ENCODE results near the gene BUB1B. TPM values are rescaled to one million over a fixed set of nuclear protein-coding genes. Genes with fewer than 3 reads are reported as not detected.

BUB1B gene
- polyA plus RNA-seq, 1 donor from 2014 or later = 50.0 TPM

DNA sequence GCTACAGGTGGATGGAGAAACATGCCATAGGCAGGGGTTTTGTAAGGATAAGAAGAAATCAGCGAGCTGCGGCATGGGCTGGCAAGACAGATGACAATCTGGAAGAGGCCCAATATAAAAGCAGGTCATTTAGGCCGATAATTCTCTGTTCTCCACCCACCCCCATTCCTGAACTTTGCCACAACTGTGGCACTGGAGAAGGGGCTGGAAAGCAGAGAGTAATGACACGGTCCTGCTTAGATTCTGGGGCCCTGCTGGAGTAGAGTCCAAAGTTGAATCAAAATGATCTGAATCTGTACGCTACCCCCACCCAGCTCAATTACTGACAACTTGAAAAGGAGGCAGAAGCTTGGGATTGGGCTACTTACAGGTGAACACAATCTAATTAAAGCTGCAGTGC lies 18.4 kb upstream of the BUB1B start:
- H2AFZ ChIP-seq (ENCODE audit: low read depth, low read length) = no peak overlapping the region
- H3K79me2 ChIP-seq (replicated peaks; ENCODE audit: insufficient read depth, low read length) = no peaks in the 10 kb centered on the region
- no peak overlapping the region for H3K4me2 ChIP-seq (ENCODE audit: low read length)
- H3K9me3 ChIP-seq (ENCODE audit: low read length) = no peaks in the 10 kb centered on the region
- no peaks in the 10 kb centered on the region for H3K27me3 ChIP-seq (ENCODE audit: insufficient read depth, low read depth, low read length)
- no peaks in the 10 kb centered on the region for H3F3A ChIP-seq (ENCODE audit: insufficient read depth, low read length, poor library complexity, severe bottlenecking)
- no peak overlapping the region for H3K27ac ChIP-seq (ENCODE audit: low read length)
- H3K36me3 ChIP-seq (ENCODE audit: insufficient read depth, low read length) = no peaks in the 10 kb centered on the region
- no peak overlapping the region for H3K4me3 ChIP-seq (ENCODE audit: low read length)
- no peak for TF ChIP-seq RAD21 (conservative IDR thresholded peaks at IDR 0.05)
- TF ChIP-seq, protein P1, sequence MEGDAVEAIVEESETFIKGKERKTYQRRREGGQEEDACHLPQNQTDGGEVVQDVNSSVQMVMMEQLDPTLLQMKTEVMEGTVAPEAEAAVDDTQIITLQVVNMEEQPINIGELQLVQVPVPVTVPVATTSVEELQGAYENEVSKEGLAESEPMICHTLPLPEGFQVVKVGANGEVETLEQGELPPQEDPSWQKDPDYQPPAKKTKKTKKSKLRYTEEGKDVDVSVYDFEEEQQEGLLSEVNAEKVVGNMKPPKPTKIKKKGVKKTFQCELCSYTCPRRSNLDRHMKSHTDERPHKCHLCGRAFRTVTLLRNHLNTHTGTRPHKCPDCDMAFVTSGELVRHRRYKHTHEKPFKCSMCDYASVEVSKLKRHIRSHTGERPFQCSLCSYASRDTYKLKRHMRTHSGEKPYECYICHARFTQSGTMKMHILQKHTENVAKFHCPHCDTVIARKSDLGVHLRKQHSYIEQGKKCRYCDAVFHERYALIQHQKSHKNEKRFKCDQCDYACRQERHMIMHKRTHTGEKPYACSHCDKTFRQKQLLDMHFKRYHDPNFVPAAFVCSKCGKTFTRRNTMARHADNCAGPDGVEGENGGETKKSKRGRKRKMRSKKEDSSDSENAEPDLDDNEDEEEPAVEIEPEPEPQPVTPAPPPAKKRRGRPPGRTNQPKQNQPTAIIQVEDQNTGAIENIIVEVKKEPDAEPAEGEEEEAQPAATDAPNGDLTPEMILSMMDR (IDR thresholded peaks at IDR 0.05; ENCODE audit: poor library complexity, severe bottlenecking) = no peak
- TF ChIP-seq, protein P2, sequence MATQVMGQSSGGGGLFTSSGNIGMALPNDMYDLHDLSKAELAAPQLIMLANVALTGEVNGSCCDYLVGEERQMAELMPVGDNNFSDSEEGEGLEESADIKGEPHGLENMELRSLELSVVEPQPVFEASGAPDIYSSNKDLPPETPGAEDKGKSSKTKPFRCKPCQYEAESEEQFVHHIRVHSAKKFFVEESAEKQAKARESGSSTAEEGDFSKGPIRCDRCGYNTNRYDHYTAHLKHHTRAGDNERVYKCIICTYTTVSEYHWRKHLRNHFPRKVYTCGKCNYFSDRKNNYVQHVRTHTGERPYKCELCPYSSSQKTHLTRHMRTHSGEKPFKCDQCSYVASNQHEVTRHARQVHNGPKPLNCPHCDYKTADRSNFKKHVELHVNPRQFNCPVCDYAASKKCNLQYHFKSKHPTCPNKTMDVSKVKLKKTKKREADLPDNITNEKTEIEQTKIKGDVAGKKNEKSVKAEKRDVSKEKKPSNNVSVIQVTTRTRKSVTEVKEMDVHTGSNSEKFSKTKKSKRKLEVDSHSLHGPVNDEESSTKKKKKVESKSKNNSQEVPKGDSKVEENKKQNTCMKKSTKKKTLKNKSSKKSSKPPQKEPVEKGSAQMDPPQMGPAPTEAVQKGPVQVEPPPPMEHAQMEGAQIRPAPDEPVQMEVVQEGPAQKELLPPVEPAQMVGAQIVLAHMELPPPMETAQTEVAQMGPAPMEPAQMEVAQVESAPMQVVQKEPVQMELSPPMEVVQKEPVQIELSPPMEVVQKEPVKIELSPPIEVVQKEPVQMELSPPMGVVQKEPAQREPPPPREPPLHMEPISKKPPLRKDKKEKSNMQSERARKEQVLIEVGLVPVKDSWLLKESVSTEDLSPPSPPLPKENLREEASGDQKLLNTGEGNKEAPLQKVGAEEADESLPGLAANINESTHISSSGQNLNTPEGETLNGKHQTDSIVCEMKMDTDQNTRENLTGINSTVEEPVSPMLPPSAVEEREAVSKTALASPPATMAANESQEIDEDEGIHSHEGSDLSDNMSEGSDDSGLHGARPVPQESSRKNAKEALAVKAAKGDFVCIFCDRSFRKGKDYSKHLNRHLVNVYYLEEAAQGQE (IDR thresholded peaks at IDR 0.05; ENCODE audit: borderline replicate concordance) = no peak
- TF ChIP-seq EP300 (conservative IDR thresholded peaks at IDR 0.05; ENCODE audit: poor library complexity, severe bottlenecking) = no peak
- TF ChIP-seq SMC3 (conservative IDR thresholded peaks at IDR 0.05; ENCODE audit: poor library complexity) = no peak
- TF ChIP-seq MXI1 (conservative IDR thresholded peaks at IDR 0.05; ENCODE audit: poor library complexity, severe bottlenecking) = no peak
- TF ChIP-seq EZH2 (IDR thresholded peaks at IDR 0.05; ENCODE audit: borderline replicate concordance, insufficient read depth, low read length, poor library complexity, severe bottlenecking) = no peak
- no peak for TF ChIP-seq POLR2AphosphoS5 (IDR thresholded peaks at IDR 0.05)
- TF ChIP-seq TAF1 (IDR thresholded peaks at IDR 0.05; ENCODE audit: low read depth) = no peak
- H4K20me1 ChIP-seq (ENCODE audit: insufficient read depth) = no peaks in the 10 kb centered on the region
- H3K9ac ChIP-seq (ENCODE audit: low read length) = no peak overlapping the region
- H3K9me2 ChIP-seq (ENCODE audit: insufficient read depth, low read length) = no peaks in the 10 kb centered on the region

DNA sequence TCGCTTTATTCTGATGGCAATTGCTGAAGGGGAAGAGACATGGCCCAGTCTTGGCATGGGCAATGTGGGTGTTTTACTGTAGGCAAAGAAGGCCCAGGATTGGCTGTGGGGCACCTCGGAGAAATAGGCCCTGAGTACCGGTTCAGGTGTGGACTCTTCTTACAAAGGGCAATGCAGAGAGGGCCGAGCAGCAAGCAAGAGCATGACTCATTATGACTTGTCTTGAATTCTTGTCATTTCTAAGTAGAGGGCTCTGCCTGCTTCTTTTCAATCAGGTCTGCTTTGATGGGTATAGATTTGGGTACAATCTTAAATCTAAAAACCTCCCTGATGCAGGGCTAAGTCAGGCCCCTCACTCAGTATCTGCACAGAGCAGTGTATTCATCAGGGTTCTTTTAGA lies 14.8 kb upstream of the BUB1B start:
- Histone ChIP-seq H2AFZ (ENCODE audit: low read depth, low read length) (no peak overlapping the region), H3K9ac (ENCODE audit: low read length) (no peak overlapping the region)

More for the DNA sequence above, 14.8 kb upstream of the BUB1B start:
- H3K27ac ChIP-seq (ENCODE audit: low read length) = no peak overlapping the region
- H3F3A ChIP-seq (ENCODE audit: insufficient read depth, low read length, poor library complexity, severe bottlenecking) = no peaks in the 10 kb centered on the region
- H3K27me3 ChIP-seq (ENCODE audit: insufficient read depth, low read depth, low read length) = no peaks in the 10 kb centered on the region
- no peaks in the 10 kb centered on the region for H3K9me3 ChIP-seq (ENCODE audit: low read length)
- H3K79me2 ChIP-seq (replicated peaks; ENCODE audit: insufficient read depth, low read length) = no peaks in the 10 kb centered on the region
- no peak overlapping the region for H3K4me3 ChIP-seq (ENCODE audit: low read length)
- no peaks in the 10 kb centered on the region for H3K9me2 ChIP-seq (ENCODE audit: insufficient read depth, low read length)
- no peaks in the 10 kb centered on the region for H3K36me3 ChIP-seq (ENCODE audit: insufficient read depth, low read length)
- H4K20me1 ChIP-seq (ENCODE audit: insufficient read depth) = no peaks in the 10 kb centered on the region
- TF ChIP-seq EP300 (conservative IDR thresholded peaks at IDR 0.05; ENCODE audit: poor library complexity, severe bottlenecking) (no peak), EZH2 (IDR thresholded peaks at IDR 0.05; ENCODE audit: borderline replicate concordance, insufficient read depth, low read length, poor library complexity, severe bottlenecking) (no peak), MXI1 (conservative IDR thresholded peaks at IDR 0.05; ENCODE audit: poor library complexity, severe bottlenecking) (no peak), TAF1 (IDR thresholded peaks at IDR 0.05; ENCODE audit: low read depth) (no peak), RAD21 (conservative IDR thresholded peaks at IDR 0.05) (no peak), SMC3 (conservative IDR thresholded peaks at IDR 0.05; ENCODE audit: poor library complexity) (no peak), POLR2AphosphoS5 (IDR thresholded peaks at IDR 0.05) (no peak)
- TF ChIP-seq, protein P1 (IDR thresholded peaks at IDR 0.05; ENCODE audit: poor library complexity, severe bottlenecking) = no peak
- TF ChIP-seq, protein P2 (IDR thresholded peaks at IDR 0.05; ENCODE audit: borderline replicate concordance) = no peak
- no peak overlapping the region for H3K4me2 ChIP-seq (ENCODE audit: low read length)
